GM12872 (cell line): Measurements from ENCODE around the gene NEURL1.

Experiments
- TF ChIP-seq, protein P1 (sequence below): IDR thresholded peaks from 3 replicates; pipeline ENCODE4 v1.5.1; 2011; ENCODE audit warnings: low read depth, mild to moderate bottlenecking, low read length, moderate library complexity; ENCODE audit not compliant: insufficient read depth

NEURL1 gene

DNA sequence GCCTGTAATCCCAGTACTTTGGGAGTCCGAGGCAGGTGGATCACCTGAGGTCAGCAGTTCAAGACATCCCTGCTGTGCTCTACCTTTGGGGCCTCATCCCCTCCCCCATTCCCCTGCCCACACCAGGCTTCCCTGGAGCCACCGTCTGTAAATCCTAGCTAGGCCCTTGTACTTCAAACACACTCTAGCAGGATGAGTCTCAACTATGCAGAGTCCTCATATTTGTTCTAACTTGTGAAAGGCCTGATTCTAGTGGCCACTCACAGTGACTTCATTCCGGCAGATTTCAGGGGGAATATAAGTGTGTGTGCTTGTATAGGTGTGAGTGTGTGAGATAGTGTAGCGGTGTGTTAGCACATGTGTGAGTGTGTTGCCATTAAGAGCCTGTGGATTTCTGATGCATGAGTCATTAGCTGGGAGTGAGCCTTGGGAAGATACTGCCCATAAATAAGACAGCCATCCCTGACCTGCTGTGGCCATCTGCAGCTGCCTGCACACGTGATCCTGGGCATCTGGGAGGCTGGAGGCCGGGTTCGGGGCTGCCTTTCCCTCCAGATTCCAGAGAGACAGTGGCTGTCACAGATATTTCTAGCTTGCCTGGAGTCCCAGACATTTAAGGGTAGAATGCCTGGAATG is 1.7 kb upstream of the NEURL1 start:
- TF ChIP-seq, protein P1, sequence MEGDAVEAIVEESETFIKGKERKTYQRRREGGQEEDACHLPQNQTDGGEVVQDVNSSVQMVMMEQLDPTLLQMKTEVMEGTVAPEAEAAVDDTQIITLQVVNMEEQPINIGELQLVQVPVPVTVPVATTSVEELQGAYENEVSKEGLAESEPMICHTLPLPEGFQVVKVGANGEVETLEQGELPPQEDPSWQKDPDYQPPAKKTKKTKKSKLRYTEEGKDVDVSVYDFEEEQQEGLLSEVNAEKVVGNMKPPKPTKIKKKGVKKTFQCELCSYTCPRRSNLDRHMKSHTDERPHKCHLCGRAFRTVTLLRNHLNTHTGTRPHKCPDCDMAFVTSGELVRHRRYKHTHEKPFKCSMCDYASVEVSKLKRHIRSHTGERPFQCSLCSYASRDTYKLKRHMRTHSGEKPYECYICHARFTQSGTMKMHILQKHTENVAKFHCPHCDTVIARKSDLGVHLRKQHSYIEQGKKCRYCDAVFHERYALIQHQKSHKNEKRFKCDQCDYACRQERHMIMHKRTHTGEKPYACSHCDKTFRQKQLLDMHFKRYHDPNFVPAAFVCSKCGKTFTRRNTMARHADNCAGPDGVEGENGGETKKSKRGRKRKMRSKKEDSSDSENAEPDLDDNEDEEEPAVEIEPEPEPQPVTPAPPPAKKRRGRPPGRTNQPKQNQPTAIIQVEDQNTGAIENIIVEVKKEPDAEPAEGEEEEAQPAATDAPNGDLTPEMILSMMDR = no peak

DNA sequence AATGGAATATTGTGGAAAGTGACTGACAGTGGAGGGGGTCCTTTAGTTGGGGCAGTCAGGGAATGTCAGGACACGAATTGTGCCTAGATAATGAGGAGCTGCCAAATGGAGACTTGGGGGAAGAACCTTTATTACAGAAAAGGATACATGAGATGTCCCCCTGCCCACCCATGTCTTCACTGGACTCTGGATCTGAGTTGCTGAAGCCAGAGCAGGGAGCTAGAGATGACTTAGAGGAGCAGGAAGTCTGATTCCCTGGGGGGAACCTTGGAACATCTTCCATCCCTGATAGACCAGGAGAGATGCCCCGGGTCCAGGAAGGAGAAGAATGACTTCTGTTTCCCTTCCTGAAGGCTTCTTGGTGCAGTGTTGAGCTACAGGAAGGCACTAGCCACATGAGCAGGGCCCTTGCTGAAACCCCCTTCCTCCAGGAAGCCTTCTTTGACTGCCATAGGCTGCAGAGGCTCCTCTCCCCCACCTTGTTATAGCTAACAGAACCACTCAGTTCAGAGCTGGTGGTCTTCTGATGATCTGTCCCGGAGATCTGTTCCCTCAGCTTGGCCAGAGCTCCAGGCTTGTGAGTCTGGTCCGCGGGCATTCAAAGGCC is 747 bp upstream of the NEURL1 start:
- TF ChIP-seq, protein P1 = no peak

DNA sequence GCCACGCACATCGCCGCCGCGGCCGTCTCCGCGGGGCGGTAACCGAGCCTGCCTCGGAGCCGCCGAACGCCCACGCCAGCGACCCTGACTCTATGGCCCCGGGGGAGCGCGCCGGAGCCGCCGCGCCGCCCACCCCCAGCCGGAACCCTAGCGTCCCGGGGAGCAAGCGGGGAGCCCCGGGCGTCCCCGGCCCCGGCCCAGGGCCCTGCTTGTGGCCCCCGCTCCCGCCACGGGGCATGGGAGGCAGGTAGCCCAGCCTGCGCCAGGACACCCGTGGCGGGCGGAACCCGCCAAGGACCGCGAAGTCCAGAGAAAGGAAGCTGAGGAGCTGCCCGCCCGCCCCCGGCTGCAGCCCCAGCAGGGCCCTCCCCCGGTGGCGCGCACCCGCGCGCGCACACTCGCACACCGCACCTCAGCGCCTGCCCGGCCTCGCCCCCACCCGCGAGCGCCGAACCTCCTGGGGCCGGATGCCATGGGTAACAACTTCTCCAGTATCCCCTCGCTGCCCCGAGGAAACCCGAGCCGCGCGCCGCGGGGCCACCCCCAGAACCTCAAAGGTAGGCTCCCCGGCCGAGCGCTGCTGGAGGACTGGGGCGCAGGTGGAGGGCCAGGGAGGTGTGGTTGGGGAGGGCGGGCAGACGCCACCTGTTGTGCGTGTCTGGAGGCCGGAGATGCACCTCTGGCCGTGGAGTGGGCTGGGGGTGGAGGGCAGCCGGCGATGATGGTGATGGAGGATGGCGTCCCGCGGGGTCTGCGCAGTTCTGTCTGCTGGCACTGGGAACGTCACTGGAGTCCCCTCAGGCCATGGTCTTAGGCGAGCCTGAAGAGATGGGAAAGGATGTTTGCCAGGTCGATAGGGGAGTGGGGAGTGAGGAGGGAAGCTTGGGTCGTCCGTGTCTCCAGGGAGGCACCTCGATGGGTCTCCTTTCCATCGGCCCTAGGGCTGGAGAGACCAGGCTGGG is 692 bp downstream of the NEURL1 start:
- TF ChIP-seq, protein P1 = no peak

DNA sequence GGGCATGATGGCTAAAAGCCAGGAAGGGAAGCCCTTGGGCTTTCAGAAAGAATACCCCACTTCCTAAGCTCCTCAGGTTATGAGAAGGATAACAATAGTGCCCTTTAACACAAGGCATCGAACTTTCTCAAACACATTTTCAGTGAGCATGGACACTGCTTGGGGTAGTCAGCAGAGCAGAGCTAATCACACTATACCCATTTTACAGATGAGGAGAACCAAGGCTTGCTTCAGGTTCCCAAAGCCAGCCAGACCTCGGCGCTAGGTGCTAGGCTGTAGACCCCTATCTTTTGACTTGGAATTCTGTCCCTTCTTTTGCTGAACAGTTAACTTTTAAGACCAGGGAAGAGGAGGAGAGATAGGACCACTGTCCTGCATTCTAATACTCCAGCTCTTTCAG is 1.8 kb downstream of the NEURL1 start:
- TF ChIP-seq, protein P1 = no peak

DNA sequence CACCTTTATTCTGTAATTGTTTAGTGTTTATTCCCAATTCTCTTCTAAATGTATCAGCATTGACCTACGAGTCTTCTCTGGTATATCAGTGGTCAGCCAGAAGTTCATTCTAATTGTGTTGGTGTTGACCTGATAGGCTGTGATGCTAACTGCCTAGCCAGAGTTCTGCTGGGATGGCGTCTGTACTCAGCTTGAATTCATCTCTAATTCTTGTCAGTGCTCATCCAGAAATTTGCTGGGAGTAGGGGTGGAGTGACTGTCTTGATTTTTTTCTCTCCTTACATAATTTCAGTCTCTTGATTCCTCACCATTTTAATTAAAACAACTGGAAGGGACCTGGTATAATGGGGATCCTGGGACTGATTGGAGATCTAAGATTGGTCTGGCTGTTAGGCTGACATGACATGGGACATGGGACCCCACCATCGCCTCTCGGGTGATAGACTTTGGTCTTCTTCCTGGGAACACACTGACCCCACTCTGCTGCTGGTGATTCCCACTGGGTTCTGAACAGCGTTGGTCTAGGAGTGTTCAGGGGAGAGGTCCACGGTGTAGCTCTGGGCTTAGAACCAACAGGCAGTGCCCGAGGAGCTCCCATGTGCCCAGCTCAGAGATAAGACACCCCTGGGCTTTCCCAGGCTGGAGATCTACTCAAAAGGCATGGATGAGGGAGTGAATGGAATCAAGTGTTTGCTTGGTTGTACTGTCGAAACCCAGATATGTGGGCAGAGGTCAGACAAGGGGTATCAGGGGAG is 3.8 kb downstream of the NEURL1 start:
- TF ChIP-seq, protein P1 = no peak

DNA sequence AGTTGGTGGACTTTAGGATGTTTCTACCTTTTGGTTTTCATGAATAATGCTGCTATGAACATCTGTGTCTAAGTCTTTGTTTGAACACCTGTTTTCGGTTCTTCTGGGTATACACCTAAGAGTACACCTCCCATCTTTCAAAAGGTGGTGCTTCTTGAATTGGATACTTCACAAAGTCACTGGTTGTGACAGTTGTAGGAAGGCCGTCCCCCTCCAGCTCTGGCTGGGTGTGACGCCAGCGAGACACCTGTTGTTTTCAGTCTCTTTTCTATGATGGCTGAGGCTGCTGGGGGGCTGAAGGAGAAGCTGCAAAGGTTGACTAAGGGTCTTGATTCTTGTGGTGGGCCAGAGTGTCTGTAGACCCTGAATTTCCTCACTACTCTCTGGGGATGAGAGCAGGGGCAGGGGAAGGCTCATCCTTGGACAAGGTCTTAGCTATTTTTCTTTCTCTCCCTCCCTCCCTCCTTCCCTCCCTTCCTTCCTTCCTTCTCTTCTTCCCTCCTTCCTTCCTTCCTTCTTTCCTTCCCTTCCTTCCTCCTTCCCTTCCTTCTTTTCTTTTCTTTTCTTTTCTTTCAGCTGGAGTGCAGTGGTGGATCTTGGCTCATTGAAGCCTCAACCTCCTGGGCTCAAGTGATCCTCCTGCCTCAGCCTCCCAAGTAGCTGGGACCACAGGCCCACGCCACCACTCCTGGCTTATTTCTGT is 5.6 kb downstream of the NEURL1 start:
- TF ChIP-seq, protein P1 = no peak

DNA sequence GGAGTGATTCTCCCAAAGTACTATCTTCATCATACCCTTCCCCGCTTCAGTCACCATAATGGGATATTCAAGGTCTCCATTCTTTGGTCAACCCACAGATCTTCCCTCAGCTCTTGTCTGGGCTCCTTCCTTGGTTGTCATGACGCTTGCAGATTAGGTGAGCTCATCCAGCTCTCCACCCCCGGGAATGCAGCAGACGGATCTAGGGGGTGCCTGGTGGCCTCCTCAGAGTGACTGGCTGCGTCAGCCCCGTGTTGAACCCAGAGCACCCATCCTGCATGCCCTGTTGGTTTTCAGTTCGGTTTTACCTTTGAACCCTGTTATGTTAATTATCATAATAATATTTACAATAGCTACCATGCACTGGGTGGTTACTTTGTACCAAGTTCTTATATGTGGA is 6.4 kb downstream of the NEURL1 start:
- TF ChIP-seq, protein P1 = no peak
